Liver (tissue), 9 donors: ENCODE data around the gene ANKRD29. TPM values are rescaled to one million over a fixed set of nuclear protein-coding genes. Genes with fewer than 3 reads are reported as not detected.
A peak's percentile ranks its signal among the peaks of the same experiment; 100 is the strongest.

ENCODE experiments used
- DNase-seq: peaks from one replicate; pipeline ENCODE4 v3.0.0-alpha.2; 2017; ENCODE audit warnings: low spot score
- H3K27ac ChIP-seq, 2 donors: one replicate each; pipeline ENCODE4 v1.7.0; 2013; ENCODE audit warnings: inconsistent platforms in 2 of 2, low read length in 2 of 2, control low read depth in 1 of 2, low read depth in 1 of 2, mild to moderate bottlenecking in 1 of 2
- H3K27me3 ChIP-seq, 4 donors: one replicate each; pipeline versions ENCODE4 v1.6.1 to v1.7.0; 2013; ENCODE audit warnings: low read length in 3 of 4, inconsistent platforms in 1 of 4, mild to moderate bottlenecking in 1 of 4, moderate library complexity in 1 of 4; ENCODE audit not compliant: control insufficient read depth in 4 of 4, insufficient read depth in 4 of 4
- H3K36me3 ChIP-seq, 4 donors: one replicate each; pipeline versions ENCODE4 v1.6.1 to v1.7.0; 2013; ENCODE audit warnings: low read length in 3 of 4, mild to moderate bottlenecking in 3 of 4, low read depth in 1 of 4, moderate library complexity in 1 of 4; ENCODE audit not compliant: control insufficient read depth in 4 of 4, insufficient read depth in 3 of 4
- H3K4me1 ChIP-seq, 4 donors: one replicate each; pipeline versions ENCODE4 v1.6.1 to v1.7.0; 2013; ENCODE audit warnings: low read length in 3 of 4, mild to moderate bottlenecking in 3 of 4, moderate library complexity in 1 of 4; ENCODE audit not compliant: control insufficient read depth in 4 of 4, insufficient read depth in 4 of 4
- H3K4me3 ChIP-seq, 3 donors: one replicate each; pipeline versions ENCODE4 v1.6.1 to v1.7.0; 2013; ENCODE audit warnings: low read length in 3 of 3, control low read depth in 1 of 3, low read depth in 1 of 3, mild to moderate bottlenecking in 1 of 3
- H3K9ac ChIP-seq, 2 donors: one replicate each; pipeline ENCODE4 v1.7.0; 2013; ENCODE audit warnings: low read length in 2 of 2, mild to moderate bottlenecking in 2 of 2, moderate library complexity in 2 of 2, control low read depth in 1 of 2, low read depth in 1 of 2
- H3K9me3 ChIP-seq, 4 donors: one replicate each; pipeline versions ENCODE4 v1.6.1 to v1.7.0; 2013; ENCODE audit warnings: low read length in 3 of 4; ENCODE audit not compliant: control insufficient read depth in 4 of 4
- EGR1 ChIP-seq, 2 donors: IDR thresholded peaks; 2 replicates each; pipeline ENCODE4 v1.6.1; 2016 to 2018; ENCODE audit warnings: antibody characterized with exemption in 2 of 2, low read depth in 2 of 2
- FOXA1 ChIP-seq: IDR thresholded peaks from 2 replicates; pipeline ENCODE4 v1.6.1; 2016; ENCODE audit warnings: antibody characterized with exemption
- FOXA2 ChIP-seq: IDR thresholded peaks from 2 replicates; pipeline ENCODE4 v1.6.1; 2016; ENCODE audit warnings: antibody characterized with exemption
- GABPA ChIP-seq, 2 donors: IDR thresholded peaks in 1 of 2; conservative IDR thresholded peaks in 1 of 2; 2 replicates each; pipeline ENCODE4 v1.6.1; 2016; ENCODE audit warnings: antibody characterized with exemption in 2 of 2, mild to moderate bottlenecking in 1 of 2, moderate library complexity in 1 of 2
- HNF4A ChIP-seq, 2 donors: conservative IDR thresholded peaks; 2 replicates each; pipeline ENCODE4 v1.6.1; 2016; ENCODE audit warnings: antibody characterized with exemption in 2 of 2, mild to moderate bottlenecking in 2 of 2
- HNF4G ChIP-seq: IDR thresholded peaks from 2 replicates; pipeline ENCODE4 v1.6.1; 2016; ENCODE audit warnings: antibody characterized with exemption
- JUND ChIP-seq, 2 donors: IDR thresholded peaks; 2 replicates each; pipeline ENCODE4 v1.6.1; 2016; ENCODE audit warnings: antibody characterized with exemption in 2 of 2
- NR2F2 ChIP-seq: IDR thresholded peaks from 2 replicates; pipeline ENCODE4 v1.6.1; 2016; ENCODE audit warnings: antibody characterized with exemption
- RAD21 ChIP-seq, 2 donors: IDR thresholded peaks; 2 replicates each; pipeline ENCODE4 v1.6.1; 2016; ENCODE audit warnings: antibody characterized with exemption in 2 of 2, mild to moderate bottlenecking in 2 of 2
- RXRA ChIP-seq, 2 donors: IDR thresholded peaks; 2 replicates each; pipeline ENCODE4 v1.6.1; 2017 to 2018; ENCODE audit warnings: antibody characterized with exemption in 2 of 2, mild to moderate bottlenecking in 1 of 2
- SP1 ChIP-seq: IDR thresholded peaks from 2 replicates; pipeline ENCODE4 v1.6.1; 2018; ENCODE audit warnings: antibody characterized with exemption, mild to moderate bottlenecking
- TAF1 ChIP-seq: conservative IDR thresholded peaks from 2 replicates; pipeline ENCODE4 v1.6.1; 2016; ENCODE audit warnings: antibody characterized with exemption, mild to moderate bottlenecking
- YY1 ChIP-seq: IDR thresholded peaks from 2 replicates; pipeline ENCODE4 v1.6.1; 2016; ENCODE audit warnings: antibody characterized with exemption, mild to moderate bottlenecking
- WGBS: extraction: QIAGEN DNeasy Blood & Tissue Kit; methylation state at CpG from one replicate; pipeline ENCODE4 v1.1.7; 2013; 5-methylcytosine and 5-hydroxymethylcytosine counted together
- polyA plus RNA-seq, 2 donors: library from polyadenylated mRNA; stranded (reverse) in 1 of 2; unstranded in 1 of 2; fragments of 200-250 nt in 1 of 2; fragments of >200 nt in 1 of 2; fragmentation: Nextera tagmentation in 1 of 2; extraction: Ambion mirVana in 1 of 2; gene quantifications; one replicate each; pipeline versions ENCODE4 v1.2.1 to v1.2.3, GENCODE V29; 2013 to 2015
- total RNA-seq, 2 donors: library from RNA; depleted of rRNA; stranded (reverse); fragments of >200 nt; gene quantifications; one replicate each; pipeline ENCODE4 v1.2.3, GENCODE V29; 2014
- TF ChIP-seq, protein P1 (sequence below): IDR thresholded peaks from 2 replicates; pipeline ENCODE4 v1.6.1; 2016; ENCODE audit warnings: antibody characterized with exemption
- TF ChIP-seq, protein P2 (sequence below): IDR thresholded peaks from 2 replicates; pipeline ENCODE4 v1.6.1; 2016; ENCODE audit warnings: antibody characterized with exemption
- TF ChIP-seq, protein P3 (sequence below): IDR thresholded peaks from 2 replicates; pipeline ENCODE4 v1.6.1; 2016; ENCODE audit warnings: antibody characterized with exemption
- TF ChIP-seq, protein P4 (sequence below): fragments of 150-350 bp; IDR thresholded peaks from 2 replicates; pipeline ENCODE4 v1.5.1; 2017; ENCODE audit warnings: improper control_type of control experiment, low read depth, low read length; ENCODE audit not compliant: missing input control
- TF ChIP-seq, protein P5 (sequence below): IDR thresholded peaks from 2 replicates; pipeline ENCODE4 v1.6.1; 2016; ENCODE audit warnings: antibody characterized with exemption, mild to moderate bottlenecking
- donor health status: healthy.
- donor health status: healthy.
- donor health status: healthy.
- donor health status: healthy.
- donor health status: healthy.

Gene ANKRD29
- total and polyA plus RNA-seq, 4 donors: 0.14 to 0.50 (median 0.33) TPM

DNA sequence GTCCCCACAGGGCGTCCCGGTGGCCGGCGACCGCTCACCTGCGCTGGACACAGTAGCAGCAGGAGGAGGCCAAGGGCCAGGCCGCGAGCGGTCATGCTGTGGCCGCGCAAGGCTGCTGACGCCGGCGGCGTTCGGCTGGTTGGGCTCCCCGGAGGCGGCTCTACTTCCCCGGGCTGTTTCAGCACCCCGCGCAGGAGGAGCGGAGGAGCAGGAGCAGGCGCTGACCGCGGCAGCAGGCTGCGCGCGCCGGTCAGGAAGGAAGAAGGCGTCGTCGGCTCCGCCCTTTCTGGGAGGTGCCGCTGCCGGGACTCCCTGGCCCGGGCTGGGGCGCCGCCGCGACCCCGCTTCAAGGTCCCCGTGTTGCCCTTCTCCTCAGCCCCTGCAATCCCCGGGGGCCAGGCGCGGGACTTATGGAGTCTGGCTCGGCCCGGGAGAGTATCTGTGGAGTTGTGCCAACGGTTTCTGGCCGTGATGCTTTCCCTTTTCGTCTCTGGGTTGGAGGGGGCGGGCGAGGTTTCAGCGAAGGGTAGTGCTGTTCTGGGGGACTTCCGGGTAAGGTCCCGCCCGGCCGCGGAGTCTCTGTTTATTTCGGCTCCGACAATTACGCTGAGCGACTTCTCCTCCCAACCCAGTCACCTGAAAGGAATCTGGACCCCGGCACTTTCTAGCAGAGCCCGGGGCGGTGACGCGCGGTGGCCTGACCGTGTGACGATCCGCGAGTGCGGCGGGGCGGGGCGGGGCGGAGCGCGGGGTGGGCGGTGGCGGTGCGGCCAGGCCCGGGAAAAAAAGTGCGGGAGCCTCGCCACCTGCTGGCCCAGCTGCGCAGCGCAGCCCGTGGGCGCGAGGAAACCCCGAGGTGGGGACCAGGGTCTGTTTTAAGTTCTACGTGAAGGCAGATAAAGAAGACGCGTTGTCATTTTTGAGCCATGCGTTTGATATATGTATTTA, 76.2 kb downstream of the ANKRD29 start, which contains the start of gene NPC1:
NPC1 (minus strand) TSS at position 258 of the 948 bp plus-strand sequence; CDS start at position 95, 163 bp downstream.
- Histone ChIP-seq H3K4me1 (peaks cover 0 to 30% (median 12%) of the 10 kb centered on the region in 4 donors), H3K27me3 (no peaks in the 10 kb centered on the region), H3K27ac (peak within 1 kb of the TSS; percentile 93 to 100), H3K36me3 (no peaks in the 10 kb centered on the region), H3K9me3 (no peaks in the 10 kb centered on the region), H3K4me3 (peak within 1 kb of the TSS; percentile 66 to 92 (median 84)), H3K9ac (peak within 1 kb of the TSS; percentile 78 to 97)
- TF ChIP-seq NR2F2 (no peak), FOXA1 (peak; percentile 12), TAF1 (peak; percentile 64), SP1 (peak; percentile 23), GABPA (IDR thresholded peaks at IDR 0.05 in 1 of 2, conservative IDR thresholded peaks at IDR 0.05 in 1 of 2) (peak in 1 of 2 donors; percentile 58), HNF4G (no peak), YY1 (peak; percentile 62), RAD21 (IDR thresholded peaks at IDR 0.05) (peak; percentile 76 to 80), EGR1 (IDR thresholded peaks at IDR 0.05; ENCODE audit: low read depth in 2 of 2) (no peak), RXRA (IDR thresholded peaks at IDR 0.05) (no peak), HNF4A (conservative IDR thresholded peaks at IDR 0.05) (peak; percentile 51 to 53), JUND (IDR thresholded peaks at IDR 0.05) (peak in 1 of 2 donors; percentile 68), FOXA2 (no peak)
- TF ChIP-seq, protein P1, sequence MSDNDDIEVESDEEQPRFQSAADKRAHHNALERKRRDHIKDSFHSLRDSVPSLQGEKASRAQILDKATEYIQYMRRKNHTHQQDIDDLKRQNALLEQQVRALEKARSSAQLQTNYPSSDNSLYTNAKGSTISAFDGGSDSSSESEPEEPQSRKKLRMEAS: no peak
- TF ChIP-seq, protein P2, sequence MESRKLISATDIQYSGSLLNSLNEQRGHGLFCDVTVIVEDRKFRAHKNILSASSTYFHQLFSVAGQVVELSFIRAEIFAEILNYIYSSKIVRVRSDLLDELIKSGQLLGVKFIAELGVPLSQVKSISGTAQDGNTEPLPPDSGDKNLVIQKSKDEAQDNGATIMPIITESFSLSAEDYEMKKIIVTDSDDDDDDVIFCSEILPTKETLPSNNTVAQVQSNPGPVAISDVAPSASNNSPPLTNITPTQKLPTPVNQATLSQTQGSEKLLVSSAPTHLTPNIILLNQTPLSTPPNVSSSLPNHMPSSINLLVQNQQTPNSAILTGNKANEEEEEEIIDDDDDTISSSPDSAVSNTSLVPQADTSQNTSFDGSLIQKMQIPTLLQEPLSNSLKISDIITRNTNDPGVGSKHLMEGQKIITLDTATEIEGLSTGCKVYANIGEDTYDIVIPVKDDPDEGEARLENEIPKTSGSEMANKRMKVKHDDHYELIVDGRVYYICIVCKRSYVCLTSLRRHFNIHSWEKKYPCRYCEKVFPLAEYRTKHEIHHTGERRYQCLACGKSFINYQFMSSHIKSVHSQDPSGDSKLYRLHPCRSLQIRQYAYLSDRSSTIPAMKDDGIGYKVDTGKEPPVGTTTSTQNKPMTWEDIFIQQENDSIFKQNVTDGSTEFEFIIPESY: no peak
- TF ChIP-seq, protein P3, sequence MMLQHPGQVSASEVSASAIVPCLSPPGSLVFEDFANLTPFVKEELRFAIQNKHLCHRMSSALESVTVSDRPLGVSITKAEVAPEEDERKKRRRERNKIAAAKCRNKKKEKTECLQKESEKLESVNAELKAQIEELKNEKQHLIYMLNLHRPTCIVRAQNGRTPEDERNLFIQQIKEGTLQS: no peak
- TF ChIP-seq, protein P4, sequence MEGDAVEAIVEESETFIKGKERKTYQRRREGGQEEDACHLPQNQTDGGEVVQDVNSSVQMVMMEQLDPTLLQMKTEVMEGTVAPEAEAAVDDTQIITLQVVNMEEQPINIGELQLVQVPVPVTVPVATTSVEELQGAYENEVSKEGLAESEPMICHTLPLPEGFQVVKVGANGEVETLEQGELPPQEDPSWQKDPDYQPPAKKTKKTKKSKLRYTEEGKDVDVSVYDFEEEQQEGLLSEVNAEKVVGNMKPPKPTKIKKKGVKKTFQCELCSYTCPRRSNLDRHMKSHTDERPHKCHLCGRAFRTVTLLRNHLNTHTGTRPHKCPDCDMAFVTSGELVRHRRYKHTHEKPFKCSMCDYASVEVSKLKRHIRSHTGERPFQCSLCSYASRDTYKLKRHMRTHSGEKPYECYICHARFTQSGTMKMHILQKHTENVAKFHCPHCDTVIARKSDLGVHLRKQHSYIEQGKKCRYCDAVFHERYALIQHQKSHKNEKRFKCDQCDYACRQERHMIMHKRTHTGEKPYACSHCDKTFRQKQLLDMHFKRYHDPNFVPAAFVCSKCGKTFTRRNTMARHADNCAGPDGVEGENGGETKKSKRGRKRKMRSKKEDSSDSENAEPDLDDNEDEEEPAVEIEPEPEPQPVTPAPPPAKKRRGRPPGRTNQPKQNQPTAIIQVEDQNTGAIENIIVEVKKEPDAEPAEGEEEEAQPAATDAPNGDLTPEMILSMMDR: peak; percentile 94
- TF ChIP-seq, protein P5, sequence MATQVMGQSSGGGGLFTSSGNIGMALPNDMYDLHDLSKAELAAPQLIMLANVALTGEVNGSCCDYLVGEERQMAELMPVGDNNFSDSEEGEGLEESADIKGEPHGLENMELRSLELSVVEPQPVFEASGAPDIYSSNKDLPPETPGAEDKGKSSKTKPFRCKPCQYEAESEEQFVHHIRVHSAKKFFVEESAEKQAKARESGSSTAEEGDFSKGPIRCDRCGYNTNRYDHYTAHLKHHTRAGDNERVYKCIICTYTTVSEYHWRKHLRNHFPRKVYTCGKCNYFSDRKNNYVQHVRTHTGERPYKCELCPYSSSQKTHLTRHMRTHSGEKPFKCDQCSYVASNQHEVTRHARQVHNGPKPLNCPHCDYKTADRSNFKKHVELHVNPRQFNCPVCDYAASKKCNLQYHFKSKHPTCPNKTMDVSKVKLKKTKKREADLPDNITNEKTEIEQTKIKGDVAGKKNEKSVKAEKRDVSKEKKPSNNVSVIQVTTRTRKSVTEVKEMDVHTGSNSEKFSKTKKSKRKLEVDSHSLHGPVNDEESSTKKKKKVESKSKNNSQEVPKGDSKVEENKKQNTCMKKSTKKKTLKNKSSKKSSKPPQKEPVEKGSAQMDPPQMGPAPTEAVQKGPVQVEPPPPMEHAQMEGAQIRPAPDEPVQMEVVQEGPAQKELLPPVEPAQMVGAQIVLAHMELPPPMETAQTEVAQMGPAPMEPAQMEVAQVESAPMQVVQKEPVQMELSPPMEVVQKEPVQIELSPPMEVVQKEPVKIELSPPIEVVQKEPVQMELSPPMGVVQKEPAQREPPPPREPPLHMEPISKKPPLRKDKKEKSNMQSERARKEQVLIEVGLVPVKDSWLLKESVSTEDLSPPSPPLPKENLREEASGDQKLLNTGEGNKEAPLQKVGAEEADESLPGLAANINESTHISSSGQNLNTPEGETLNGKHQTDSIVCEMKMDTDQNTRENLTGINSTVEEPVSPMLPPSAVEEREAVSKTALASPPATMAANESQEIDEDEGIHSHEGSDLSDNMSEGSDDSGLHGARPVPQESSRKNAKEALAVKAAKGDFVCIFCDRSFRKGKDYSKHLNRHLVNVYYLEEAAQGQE: peak; percentile 96
- peak; percentile 95 for DNase-seq
- under 1% methylated on average over 95 of the region's 95 CpGs for WGBS
